K562 (cell line): ENCODE data around the gene PRDM16. TPM values are rescaled to one million over a fixed set of nuclear protein-coding genes. Genes with fewer than 3 reads are reported as not detected.

Experiments
- ATAC-seq: fragments of 200-7000 bp; cut with Tn5 transposase; 3 replicates; pipeline ENCODE4 v1.9.1; 2020; ENCODE audit warnings: moderate library complexity
- BruUV-seq: library from RNA; stranded (reverse); fragments of 400-500 nt; replicated peaks from 2 replicates; lab custom pipeline; 2021; lab: Mats Ljungman, UMichigan
- CTCF ChIA-PET: fragments of 300-600 bp; formaldehyde crosslinking; extraction: SDS; loops from one replicate; lab custom pipeline; 2021; ENCODE audit warnings: low intra/inter-chr PET ratio; lab: Yijun Ruan, JAX
- POLR2A ChIA-PET: fragments of 300-600, 350-650 bp; sonication (Branson Sonifier 250); formaldehyde crosslinking; extraction: SDS; loops from one replicate; lab custom pipeline; 2021; ENCODE audit warnings: antibody characterized with exemption, inconsistent platforms; lab: Yijun Ruan, JAX
- DNase-seq, 4 experiments: peaks; one replicate each; pipeline versions ENCODE4 v3.0.0 to v3.0.0-alpha.2; 2011 to 2018; ENCODE audit warnings: low spot score in 3 of 4, mixed read lengths in 3 of 4; ENCODE audit errors: extremely low read depth in 1 of 4
- FAIRE-seq: peaks from 2 replicates; lab custom pipeline; 2011; peaks lifted over from hg19 to GRCh38; lab: Jason Lieb, UNC
- H2AFZ ChIP-seq: 2 replicates; pipeline ENCODE4 v1.6.0; 2011; ENCODE audit warnings: low read depth, low read length, control low read depth, inconsistent platforms
- H3K27ac ChIP-seq: fragments of 200-600 bp; 3 replicates; pipeline ENCODE4 v1.8.0; 2011; ENCODE audit warnings: low read depth, mild to moderate bottlenecking, control low read depth, inconsistent platforms, low read length, moderate library complexity, mixed read lengths; ENCODE audit errors: extremely low read depth
- H3K27me3 ChIP-seq, 2 experiments: fragments of 300-600 bp in 1 of 2; 2 replicates in 1 of 2; 3 replicates in 1 of 2; pipeline versions ENCODE4 v1.6.0 to v1.8.0; 2011; ENCODE audit warnings: inconsistent platforms in 2 of 2, low read length in 2 of 2, mild to moderate bottlenecking in 1 of 2, mixed read lengths in 1 of 2, moderate library complexity in 1 of 2; ENCODE audit not compliant: control insufficient read depth in 2 of 2, insufficient read depth in 2 of 2
- H3K36me3 ChIP-seq: fragments of 300-600 bp; 3 replicates; pipeline ENCODE4 v1.8.0; 2011; ENCODE audit warnings: mild to moderate bottlenecking, low read length, inconsistent platforms; ENCODE audit not compliant: control insufficient read depth, insufficient read depth
- H3K4me1 ChIP-seq, 2 experiments: fragments of 200-600 bp in 1 of 2; replicated peaks in 1 of 2; 2 replicates in 1 of 2; 3 replicates in 1 of 2; pipeline versions ENCODE4 v1.5.1 to v1.8.0; 2011; ENCODE audit warnings: inconsistent platforms in 2 of 2, low read length in 2 of 2, mild to moderate bottlenecking in 1 of 2, mixed read lengths in 1 of 2, moderate library complexity in 1 of 2; ENCODE audit not compliant: control insufficient read depth in 2 of 2, insufficient read depth in 2 of 2
- H3K4me2 ChIP-seq: 2 replicates; pipeline ENCODE4 v1.6.1; 2011; ENCODE audit warnings: low read length, control low read depth, inconsistent platforms, mixed read lengths; ENCODE audit not compliant: insufficient read depth
- H3K4me3 ChIP-seq: fragments of 200-600 bp; sonication (generic), shearing (Covaris generic); 2 replicates; pipeline ENCODE4 v1.5.1; 2016; ENCODE audit warnings: control low read depth, inconsistent platforms
- H3K79me2 ChIP-seq: fragments of 200-600 bp; 3 replicates; pipeline ENCODE4 v1.8.0; 2011; ENCODE audit warnings: low read length, inconsistent platforms; ENCODE audit not compliant: control insufficient read depth, insufficient read depth
- H3K9ac ChIP-seq, 2 experiments: 2 replicates each; pipeline versions ENCODE4 v1.6.0 to v1.6.1; 2011; ENCODE audit warnings: low read depth in 2 of 2, low read length in 2 of 2, control low read depth in 1 of 2, inconsistent platforms in 1 of 2, mild to moderate bottlenecking in 1 of 2, mixed read lengths in 1 of 2; ENCODE audit not compliant: insufficient read depth in 1 of 2
- H3K9me1 ChIP-seq: one replicate; pipeline ENCODE4 v1.6.0; 2011; ENCODE audit warnings: inconsistent platforms, mild to moderate bottlenecking, low read length, moderate library complexity; ENCODE audit not compliant: control insufficient read depth, insufficient read depth
- H3K9me3 ChIP-seq: replicated peaks from 2 replicates; pipeline ENCODE4 v1.5.1; 2011; ENCODE audit warnings: low read depth, low read length, inconsistent platforms; ENCODE audit not compliant: control insufficient read depth, insufficient read depth
- H4K20me1 ChIP-seq: replicated peaks from 2 replicates; pipeline ENCODE4 v1.6.1; 2011; ENCODE audit warnings: low read length, inconsistent platforms, mixed read lengths; ENCODE audit not compliant: control insufficient read depth, insufficient read depth
- ATF6 ChIP-seq: sonication (generic); formaldehyde crosslinking; IDR thresholded peaks from 2 replicates; pipeline ENCODE4 v1.4.0; 2020; ENCODE audit warnings: mild to moderate bottlenecking, missing genetic modification reagents
- CC2D1A ChIP-seq: fragments of 450-650 bp; IDR thresholded peaks from 2 replicates; pipeline ENCODE4 v1.6.1; 2017; ENCODE audit warnings: mild to moderate bottlenecking
- ETV6 ChIP-seq, 3 experiments: fragments of 150-350 bp in 1 of 3; sonication (generic) in 1 of 3; formaldehyde crosslinking in 1 of 3; IDR thresholded peaks; 2 replicates each; pipeline versions ENCODE4 v1.6.1 to v1.8.0; 2014 to 2022; ENCODE audit warnings: borderline replicate concordance in 2 of 3, low read depth in 2 of 3, antibody characterized with exemption in 1 of 3, low read length in 1 of 3, mild to moderate bottlenecking in 1 of 3, missing genetic modification reagents in 1 of 3
- FOXP4 ChIP-seq: sonication (generic); formaldehyde crosslinking; IDR thresholded peaks from 2 replicates; pipeline ENCODE4 v1.8.0; 2022; ENCODE audit warnings: mild to moderate bottlenecking, missing genetic modification reagents, borderline replicate concordance
- JUNB ChIP-seq: fragments of 450-650 bp; formaldehyde crosslinking; conservative IDR thresholded peaks from 2 replicates; pipeline ENCODE4 v1.4.0; 2020; ENCODE audit warnings: mild to moderate bottlenecking
- MCM5 ChIP-seq: fragments of 450-650 bp; IDR thresholded peaks from 2 replicates; pipeline ENCODE4 v1.6.1; 2016; ENCODE audit warnings: low read depth
- MEIS2 ChIP-seq: fragments of 450-650 bp; IDR thresholded peaks from 2 replicates; pipeline ENCODE4 v1.6.1; 2014; ENCODE audit warnings: mild to moderate bottlenecking; ENCODE audit not compliant: partially characterized antibody
- MLLT1 ChIP-seq, 2 experiments: fragments of 450-650 bp; IDR thresholded peaks; 2 replicates each; pipeline ENCODE4 v1.6.1; 2016
- POLR2AphosphoS2 ChIP-seq: IDR thresholded peaks from 2 replicates; pipeline ENCODE4 v1.6.1; 2012; ENCODE audit warnings: low read length, improper control_type of control experiment
- RBM22 ChIP-seq: fragments of 200-400 bp; formaldehyde crosslinking; IDR thresholded peaks from 2 replicates; pipeline ENCODE4 v1.6.1; 2018; ENCODE audit warnings: low read length, low read depth; ENCODE audit not compliant: poor library complexity, severe bottlenecking
- TCFL5 ChIP-seq: fragments of 250-450 bp; sonication (Bioruptor Pico); conservative IDR thresholded peaks from 2 replicates; pipeline ENCODE4 v1.6.1; 2021; ENCODE audit warnings: mild to moderate bottlenecking, moderate library complexity, matching md5 sums
- ZBTB1 ChIP-seq: sonication (generic); formaldehyde crosslinking; IDR thresholded peaks from 2 replicates; pipeline ENCODE4 v1.8.1; 2023; ENCODE audit warnings: missing genetic modification reagents, low read depth, mild to moderate bottlenecking, borderline replicate concordance
- ZNF232 ChIP-seq: sonication (generic); formaldehyde crosslinking; IDR thresholded peaks from 2 replicates; pipeline ENCODE4 v1.8.0; 2022; ENCODE audit warnings: mild to moderate bottlenecking, missing genetic modification reagents
- ZNF512 ChIP-seq: IDR thresholded peaks from 2 replicates; pipeline ENCODE4 v1.6.1; 2016; ENCODE audit warnings: missing genetic modification characterization, missing compliant biosample characterization
- ZNF583 ChIP-seq: fragments of 250-450 bp; sonication (Bioruptor Pico); IDR thresholded peaks from 2 replicates; pipeline ENCODE4 v1.4.0; 2020
- ZNF830 ChIP-seq: fragments of 250-450 bp; sonication (Bioruptor Pico); IDR thresholded peaks from 2 replicates; pipeline ENCODE4 v1.5.0; 2021; ENCODE audit warnings: mild to moderate bottlenecking
- WGBS: fragments of 100-300 bp; shearing (Covaris generic); methylation state at CpG from one replicate; pipeline ENCODE4 v1.1.6; 2016; ENCODE audit warnings: low coverage, mixed read lengths; ENCODE audit not compliant: insufficient coverage; ENCODE audit errors: missing lambda C conversion rate; 5-methylcytosine and 5-hydroxymethylcytosine counted together
- in situ Hi-C: fragments of 300-500 bp; cut with MboI; formaldehyde crosslinking; loops from 4 replicates; pipeline ENCODE4 v1.15.0; 2018; ENCODE audit warnings: inconsistent platforms, mixed read lengths
- intact Hi-C: fragments of 100-400 bp; cut with micrococcal nuclease; formaldehyde crosslinking; loops from 2 replicates; pipeline ENCODE4 v1.14.2; 2022
- polyA plus RNA-seq, 8 experiments: library from polyadenylated mRNA; depleted of rRNA in 4 of 8; stranded (reverse) in 5 of 8; unstranded in 3 of 8; fragments of >200 nt; fragmentation: Nextera tagmentation in 2 of 8; fragmentation: Illumina TruSeq in 1 of 8; extraction: Ambion mirVana in 2 of 8; extraction: Trizol in 1 of 8; gene quantifications; 2 replicates each; pipeline versions ENCODE4 v1.2.1 to v1.2.3, GENCODE V29; 2011 to 2014; ENCODE audit warnings: inconsistent platforms in 1 of 8, missing spikeins in 1 of 8
- total RNA-seq, 7 experiments: library from RNA; depleted of rRNA in 6 of 7; stranded (reverse); fragments of >200 nt in 6 of 7; fragmentation: Illumina TruSeq in 2 of 7; extraction: Trizol in 2 of 7; gene quantifications; 2 replicates each; pipeline versions ENCODE4 v1.2.1 to v1.2.3, GENCODE V29; 2011 to 2021; ENCODE audit warnings: low replicate concordance in 1 of 7

The PRDM16 gene
- total and polyA plus RNA-seq, 9 of the 15 experiments (the other 6 are each of a cell fraction or from before 2014, with no cell fraction given), result 0.10 to 0.27 TPM; not detected in 7

GRCh38 chr1:3065797-3066196 is 3.2 kb upstream of the PRDM16 start:
- no TSS peak for BruUV-seq
- intact Hi-C loops (no loop called here), in situ Hi-C loops (no loop called here)
- Histone ChIP-seq H3K79me2 (no peaks in the 10 kb centered on the region), H4K20me1 (no peaks in the 10 kb centered on the region), H2AFZ (no peak overlapping the region), H3K4me3 (no peak overlapping the region), H3K4me2 (no peak overlapping the region), H3K36me3 (no peaks in the 10 kb centered on the region), H3K4me1 (no peaks in the 10 kb centered on the region), H3K9me3 (no peaks in the 10 kb centered on the region), H3K9ac (no peak overlapping the region), H3K27ac (no peak overlapping the region), H3K27me3 (peaks cover 0 to 15% of the 10 kb centered on the region in 2 experiments; a peak in 2 of 5 replicates), H3K9me1 (no peaks in the 10 kb centered on the region)
- no peak for ATAC-seq
- ChIA-PET CTCF (interaction anchor here (0.7 kb wide), 1 partner anchor 255 kb away, joined by 3 read pairs; no protein-coding TSS in a partner anchor), POLR2A (interaction anchor here (0.6 kb wide), 1 partner anchor 35 kb away, joined by 3 read pairs; no protein-coding TSS in a partner anchor)
- DNase-seq, result no peak
- FAIRE-seq, result no peak
- under 1% methylated on average over 7 of the region's 7 CpGs for WGBS
- TF ChIP-seq CC2D1A (no peak), MCM5 (no peak), ZNF583 (CRISPR knock-in tag) (no peak), ZNF830 (CRISPR knock-in tag) (no peak), ATF6 (CRISPR knock-in tag) (no peak), MLLT1 (IDR thresholded peaks at IDR 0.05) (no peak), FOXP4 (CRISPR knock-in tag) (no peak), ETV6 (IDR thresholded peaks at IDR 0.05; ENCODE audit: borderline replicate concordance in 1 of 2, low read depth in 2 of 2, low read length in 1 of 2) (no peak), ETV6 (CRISPR knock-in tag; IDR thresholded peaks at IDR 0.05; ENCODE audit: borderline replicate concordance) (no peak), POLR2AphosphoS2 (no peak), ZBTB1 (CRISPR knock-in tag) (no peak), MEIS2 (no peak), ZNF232 (CRISPR knock-in tag) (no peak), JUNB (CRISPR knock-in tag) (no peak), ZNF512 (no peak), TCFL5 (CRISPR knock-in tag) (no peak), RBM22 (no peak)
